ENCODE measurements around the gene FBXL7. TPM values are rescaled to one million over a fixed set of nuclear protein-coding genes. Genes with fewer than 3 reads are reported as not detected.

FBXL7 gene
- total RNA-seq, 1 donor from 2014 or later = 21.6 TPM

DNA sequence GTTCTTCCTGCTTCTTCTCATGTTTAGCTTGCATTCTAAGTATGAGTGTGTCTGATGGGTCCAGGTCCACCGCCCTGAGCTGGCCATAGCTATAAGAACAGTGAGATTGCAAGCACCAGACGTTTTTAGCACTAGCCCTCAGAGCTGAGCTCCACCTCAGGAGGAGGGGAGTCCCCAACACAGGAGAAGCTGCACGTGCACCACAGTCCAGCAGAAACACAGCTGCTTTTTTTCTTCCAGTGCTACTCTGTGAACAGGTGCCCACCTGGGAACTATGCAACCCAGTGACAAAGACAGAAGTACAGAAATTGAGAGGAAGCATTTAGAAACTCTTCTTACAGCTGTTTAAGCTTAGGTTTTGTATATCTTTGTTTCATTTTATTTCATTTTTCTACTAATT is 380.2 kb downstream of the FBXL7 start:
- DNase-seq = no peak
- peak; percentile 21 for ATAC-seq
- intact Hi-C loops (cut with micrococcal nuclease) = no loop called here

DNA sequence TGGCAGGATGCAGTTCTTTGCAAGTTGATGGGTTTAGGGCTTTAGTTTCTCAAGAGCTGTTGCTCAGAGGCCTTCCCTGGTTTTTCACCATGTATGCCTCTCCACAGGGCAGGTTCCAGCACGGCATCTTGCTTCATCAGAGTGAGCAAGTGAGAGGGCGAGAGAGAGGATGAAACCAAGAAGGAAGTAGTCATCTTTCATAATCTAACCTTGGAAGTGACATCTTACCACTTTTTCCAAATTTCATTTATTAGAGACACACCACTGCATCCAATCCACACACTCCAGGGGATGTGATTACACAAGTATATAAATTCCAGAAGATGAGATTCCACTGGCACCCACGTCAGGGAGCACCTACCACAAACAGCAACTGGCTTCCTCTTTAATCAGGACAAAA is 385.2 kb downstream of the FBXL7 start:
- DNase-seq (no peak), ATAC-seq (no peak)
- intact Hi-C loops (cut with micrococcal nuclease) = no loop called here

DNA sequence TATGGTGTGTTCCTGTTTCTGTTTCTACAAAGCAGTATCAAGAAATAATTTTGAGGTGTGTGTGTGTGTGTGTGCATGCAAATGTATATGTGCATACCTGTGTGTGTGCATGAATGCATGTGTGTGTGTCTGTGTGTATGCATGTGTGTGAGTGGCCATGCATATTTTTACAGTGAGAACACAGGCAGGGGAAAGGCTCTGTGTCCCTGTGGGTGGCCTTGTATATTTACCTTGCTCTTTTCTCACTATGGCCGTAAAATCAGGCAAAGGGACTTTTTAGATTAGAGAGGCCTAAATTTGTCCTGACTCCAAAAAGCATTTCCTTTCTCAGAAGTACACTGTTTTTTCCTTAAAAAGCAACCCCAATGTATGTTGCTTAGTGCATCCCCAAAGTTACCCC is 386.2 kb downstream of the FBXL7 start:
- intact Hi-C loops (cut with micrococcal nuclease) = no loop called here
- no peak for DNase-seq
- ATAC-seq = no peak

DNA sequence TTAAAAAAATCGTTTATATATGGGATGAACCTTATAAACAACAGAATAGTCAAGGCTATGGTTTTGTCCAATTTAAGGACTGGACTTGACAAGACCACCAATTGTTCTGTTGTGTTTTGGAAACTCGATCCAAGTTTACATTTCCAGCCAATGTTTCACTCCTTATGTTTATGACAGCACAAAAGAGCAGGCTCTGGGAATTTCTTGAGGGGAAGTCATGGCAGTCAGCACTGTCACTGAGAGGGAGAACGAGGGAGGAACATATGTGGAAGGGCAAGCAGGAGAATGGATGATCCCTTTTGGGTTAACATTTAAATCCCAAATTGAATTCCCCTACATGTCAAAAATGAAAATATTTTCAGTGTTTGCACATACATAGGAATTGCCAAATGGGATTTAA is 387.1 kb downstream of the FBXL7 start:
- DNase-seq (no peak), ATAC-seq (no peak)
- intact Hi-C loops (cut with micrococcal nuclease) = no loop called here

GRCh38 chr5:15889001-15889400 is 389.0 kb downstream of the FBXL7 start:
- ATAC-seq (no peak), DNase-seq (no peak)
- intact Hi-C loops (cut with micrococcal nuclease) = no loop called here

DNA sequence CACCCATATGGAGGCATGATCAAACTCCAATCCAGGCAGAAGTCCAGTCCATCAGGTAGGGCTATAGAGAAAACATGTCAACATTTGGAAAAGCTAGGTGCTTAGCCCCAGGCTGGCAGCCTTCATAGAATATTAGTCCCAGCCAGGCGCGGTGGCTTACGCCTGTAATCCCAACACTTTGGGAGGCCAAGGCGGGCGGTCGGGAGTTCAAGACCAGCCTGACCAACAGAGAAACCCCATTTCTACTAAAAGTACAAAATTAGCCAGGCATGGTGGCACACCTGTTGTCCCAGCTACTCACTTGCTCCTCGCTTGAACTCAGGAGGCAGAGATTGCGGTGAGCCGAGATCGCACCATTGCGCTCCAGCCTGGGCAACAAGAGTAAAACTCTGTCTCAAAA is 393.9 kb downstream of the FBXL7 start:
- ATAC-seq (no peak), DNase-seq (no peak)
- intact Hi-C loops (cut with micrococcal nuclease) = no loop called here

DNA sequence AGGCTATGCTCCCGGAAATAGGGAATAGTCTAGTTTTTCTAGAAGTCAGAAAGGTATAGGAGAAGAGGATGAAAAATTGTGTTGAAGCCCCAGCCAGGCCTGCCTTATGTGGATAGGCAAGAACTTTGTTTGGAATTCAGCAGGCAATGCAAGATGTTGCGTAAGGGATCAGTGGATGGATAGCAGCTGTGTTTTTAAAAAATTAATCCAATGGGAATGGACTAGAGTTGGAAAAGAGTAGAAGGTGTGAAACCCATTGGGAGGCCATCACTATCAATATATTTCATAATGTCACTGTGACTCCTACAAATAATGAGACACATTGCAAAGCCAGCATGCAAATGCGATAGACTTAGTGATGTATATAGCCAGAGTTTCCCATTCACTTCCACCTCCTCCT is 397.7 kb downstream of the FBXL7 start:
- ATAC-seq (peak; percentile 89), DNase-seq (no peak)
- intact Hi-C loops (cut with micrococcal nuclease) = no loop called here

- ATAC-seq = no peak
- intact Hi-C loops (cut with micrococcal nuclease) = no loop called here
- no peak for DNase-seq
Observed at GRCh38 chr5:15898641-15899040, 398.7 kb downstream of the FBXL7 start.

GRCh38 chr5:15899481-15899880 is 399.5 kb downstream of the FBXL7 start:
- ATAC-seq = no peak
- intact Hi-C loops (cut with micrococcal nuclease) = no loop called here
- no peak for DNase-seq

GRCh38 chr5:15901151-15901550 is 401.2 kb downstream of the FBXL7 start:
- ATAC-seq (no peak), DNase-seq (no peak)
- intact Hi-C loops (cut with micrococcal nuclease) = no loop called here

DNA sequence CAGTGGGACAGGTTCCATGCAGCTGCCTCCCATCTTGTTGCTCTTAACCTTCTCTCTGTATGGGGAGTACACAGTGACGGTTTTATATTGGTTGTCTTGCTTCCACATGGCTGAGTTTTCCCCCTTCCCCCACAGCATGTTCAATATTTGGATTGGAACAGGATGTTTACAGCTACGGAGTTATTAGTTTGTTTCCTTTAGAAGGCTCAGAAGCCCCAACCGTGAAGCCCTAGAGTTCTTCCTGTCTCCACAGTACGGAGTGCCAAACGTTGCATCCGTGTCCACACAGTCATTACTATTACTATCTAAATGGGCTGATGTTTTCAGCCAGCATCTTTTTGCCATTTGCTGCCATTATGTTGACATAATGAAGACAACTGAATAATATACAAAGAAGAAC is 402.1 kb downstream of the FBXL7 start:
- ATAC-seq (no peak), DNase-seq (no peak)
- intact Hi-C loops (cut with micrococcal nuclease) = no loop called here

DNA sequence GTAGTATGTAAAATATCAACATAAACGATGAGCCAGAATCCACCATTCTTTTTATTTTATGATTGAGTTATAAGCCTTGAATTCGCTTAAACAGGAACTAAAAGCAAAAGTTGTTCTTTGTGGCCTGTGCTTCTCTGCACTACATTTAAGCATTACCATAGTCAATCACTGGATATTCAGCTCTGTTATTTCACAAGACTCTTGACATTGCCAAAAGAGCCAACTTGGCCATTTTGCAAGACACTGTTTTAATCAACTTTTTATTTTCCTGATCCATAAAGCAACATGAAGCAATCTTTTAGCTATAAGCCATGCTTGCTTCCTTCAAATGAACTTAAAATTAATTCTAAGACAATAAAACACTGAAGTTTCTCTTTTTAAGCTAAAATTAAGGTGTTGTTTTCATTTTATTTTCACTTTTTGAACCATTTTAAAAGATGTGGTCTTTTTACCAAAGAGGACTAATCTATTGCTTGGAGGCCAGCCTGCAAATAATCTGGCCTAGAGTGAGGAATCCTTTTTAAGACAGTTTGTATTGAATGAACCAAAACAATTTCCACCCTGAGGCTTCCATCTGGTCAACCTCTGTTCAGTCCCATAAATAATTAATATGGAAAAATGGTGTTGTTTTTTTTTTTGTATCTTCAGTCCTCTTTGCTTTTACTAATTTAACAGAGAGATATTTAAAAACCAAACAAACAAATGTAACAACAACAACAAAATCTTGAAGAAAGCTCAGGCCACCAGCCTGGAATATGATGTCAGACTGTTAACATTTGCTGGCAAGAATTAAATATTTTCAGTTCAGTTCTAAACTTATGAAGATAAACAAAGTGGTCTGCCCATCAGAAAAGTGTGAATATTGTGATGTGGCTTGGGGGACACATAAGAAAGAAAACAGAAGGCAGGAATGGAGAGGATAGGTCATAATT is 405.2 kb downstream of the FBXL7 start:
- no peak for DNase-seq
- ATAC-seq = peak; percentile 68
- intact Hi-C loops (cut with micrococcal nuclease) = no loop called here

- no peak for DNase-seq
- ATAC-seq = peak; percentile 70
- intact Hi-C loops (cut with micrococcal nuclease) = no loop called here
Observed at GRCh38 chr5:15914638-15915037, 414.7 kb downstream of the FBXL7 start.

- ATAC-seq = no peak
- intact Hi-C loops (cut with micrococcal nuclease) = no loop called here
Observed at GRCh38 chr5:15926586-15926985, 426.6 kb downstream of the FBXL7 start.

DNA sequence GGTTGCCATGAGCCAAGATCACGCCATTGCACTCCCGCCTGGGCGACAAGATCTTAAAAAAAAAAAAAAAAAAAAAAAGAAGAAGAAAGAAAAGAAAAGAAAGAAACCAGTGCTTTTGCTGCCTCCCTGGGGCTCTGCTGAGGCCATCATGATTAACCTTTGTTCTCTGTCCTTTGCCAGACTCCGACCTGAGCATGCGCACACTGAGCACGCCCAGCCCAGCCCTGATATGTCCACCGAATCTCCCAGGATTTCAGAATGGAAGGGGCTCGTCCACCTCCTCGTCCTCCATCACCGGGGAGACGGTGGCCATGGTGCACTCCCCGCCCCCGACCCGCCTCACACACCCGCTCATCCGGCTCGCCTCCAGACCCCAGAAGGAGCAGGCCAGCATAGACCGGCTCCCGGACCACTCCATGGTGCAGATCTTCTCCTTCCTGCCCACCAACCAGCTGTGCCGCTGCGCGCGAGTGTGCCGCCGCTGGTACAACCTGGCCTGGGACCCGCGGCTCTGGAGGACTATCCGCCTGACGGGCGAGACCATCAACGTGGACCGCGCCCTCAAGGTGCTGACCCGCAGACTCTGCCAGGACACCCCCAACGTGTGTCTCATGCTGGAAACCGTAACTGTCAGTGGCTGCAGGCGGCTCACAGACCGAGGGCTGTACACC is 427.9 kb downstream of the FBXL7 start:
- no peak for ATAC-seq
- no peak for DNase-seq
- intact Hi-C loops (cut with micrococcal nuclease) = no loop called here

More at GRCh38 chr5:15926586-15926985, 426.6 kb downstream of the FBXL7 start:
- no peak for DNase-seq

- intact Hi-C loops (cut with micrococcal nuclease) = no loop called here
- no peak for ATAC-seq
- no peak for DNase-seq
Observed at GRCh38 chr5:15929611-15930263, 429.8 kb downstream of the FBXL7 start.

DNA sequence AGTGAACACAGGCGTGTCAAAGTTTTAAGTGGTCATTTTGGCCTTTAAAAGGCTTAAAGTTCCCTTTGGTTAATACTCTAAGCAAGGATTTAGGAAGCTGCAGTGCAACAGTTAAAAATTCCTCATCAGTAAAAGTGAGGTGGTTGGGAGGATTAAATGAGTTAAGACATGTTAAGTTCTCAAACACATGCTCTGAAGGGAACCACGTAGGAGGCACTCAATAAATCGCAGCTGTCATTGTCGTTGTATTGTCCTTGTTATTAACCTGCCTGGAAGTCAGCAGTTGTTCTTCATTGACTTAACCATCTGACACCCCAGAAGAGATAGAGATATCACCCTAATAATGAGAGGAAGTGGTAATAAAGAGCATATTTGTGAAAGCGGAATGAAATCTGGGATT is 432.1 kb downstream of the FBXL7 start:
- DNase-seq (no peak), ATAC-seq (no peak)
- intact Hi-C loops (cut with micrococcal nuclease) = no loop called here

DNA sequence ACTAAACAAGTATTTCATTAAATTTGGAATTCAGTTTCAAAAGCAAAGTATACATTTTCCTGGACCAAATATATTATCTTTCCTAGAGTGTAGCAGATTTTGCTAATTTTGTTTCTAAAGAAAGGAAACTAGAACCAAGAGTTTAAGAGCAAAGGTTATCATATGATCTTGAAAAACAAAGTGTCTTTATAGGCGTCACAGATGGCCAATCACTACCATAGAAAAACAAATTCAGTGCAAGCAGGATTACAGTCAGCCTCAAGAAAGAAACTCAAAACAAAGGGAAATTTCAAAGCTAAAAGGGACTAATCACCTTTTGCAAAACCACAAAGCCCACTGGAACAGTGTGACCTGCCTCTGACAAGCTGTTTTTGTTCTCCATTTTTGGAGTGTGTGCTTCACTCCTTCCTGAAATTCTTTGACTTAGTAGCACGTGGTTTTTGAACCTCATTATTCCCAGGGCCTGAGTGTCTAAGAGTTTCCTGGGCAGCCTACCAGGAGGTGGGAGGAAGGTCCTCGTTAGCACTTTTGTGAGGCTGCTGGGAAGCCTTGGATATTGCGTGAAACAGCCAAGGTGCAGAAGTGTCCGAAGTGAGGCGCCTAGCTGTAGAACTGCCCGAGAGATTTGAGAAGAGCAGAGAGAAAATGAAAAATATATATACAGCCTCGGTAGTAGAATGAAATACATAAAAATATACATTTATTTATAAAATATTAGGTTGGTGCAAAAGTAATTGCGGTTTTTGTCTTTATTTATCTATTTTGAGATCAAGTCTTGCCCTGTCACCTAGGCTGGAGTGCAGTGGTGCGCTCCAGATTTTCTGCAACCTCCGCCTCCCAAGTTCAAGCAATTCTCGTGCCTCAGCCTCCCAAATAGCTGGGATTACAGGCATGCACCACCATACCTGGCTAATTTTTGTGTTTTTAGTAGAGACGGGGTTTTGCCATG is 433.6 kb downstream of the FBXL7 start:
- no peak for DNase-seq
- intact Hi-C loops (cut with micrococcal nuclease) = no loop called here
- ATAC-seq = no peak
